IMR-90 (cell line): ENCODE results near the gene KRTAP10-3. TPM values are rescaled to one million over a fixed set of nuclear protein-coding genes. Genes with fewer than 3 reads are reported as not detected.

Experiments used
- polyA plus RNA-seq, 3 experiments: library from polyadenylated mRNA; depleted of rRNA; stranded (reverse); fragments of >200 nt; gene quantifications; 2 replicates each; pipeline ENCODE4 v1.2.3, GENCODE V29; 2012; ENCODE audit warnings: low replicate concordance in 1 of 3
- total RNA-seq: library from RNA; depleted of rRNA; stranded (reverse); fragments of >200 nt; gene quantifications from 2 replicates; pipeline ENCODE4 v1.2.3, GENCODE V29; 2012
- TF ChIP-seq, protein P1 (sequence below): fragments of 150-350 bp; IDR thresholded peaks from 2 replicates; pipeline ENCODE4 v1.6.1; 2016; ENCODE audit warnings: low read depth, mild to moderate bottlenecking, low read length, moderate library complexity, borderline replicate concordance

The KRTAP10-3 gene
- total and polyA plus RNA-seq, 2 of the 4 experiments (the other 2 are of a cell fraction) = not detected

DNA sequence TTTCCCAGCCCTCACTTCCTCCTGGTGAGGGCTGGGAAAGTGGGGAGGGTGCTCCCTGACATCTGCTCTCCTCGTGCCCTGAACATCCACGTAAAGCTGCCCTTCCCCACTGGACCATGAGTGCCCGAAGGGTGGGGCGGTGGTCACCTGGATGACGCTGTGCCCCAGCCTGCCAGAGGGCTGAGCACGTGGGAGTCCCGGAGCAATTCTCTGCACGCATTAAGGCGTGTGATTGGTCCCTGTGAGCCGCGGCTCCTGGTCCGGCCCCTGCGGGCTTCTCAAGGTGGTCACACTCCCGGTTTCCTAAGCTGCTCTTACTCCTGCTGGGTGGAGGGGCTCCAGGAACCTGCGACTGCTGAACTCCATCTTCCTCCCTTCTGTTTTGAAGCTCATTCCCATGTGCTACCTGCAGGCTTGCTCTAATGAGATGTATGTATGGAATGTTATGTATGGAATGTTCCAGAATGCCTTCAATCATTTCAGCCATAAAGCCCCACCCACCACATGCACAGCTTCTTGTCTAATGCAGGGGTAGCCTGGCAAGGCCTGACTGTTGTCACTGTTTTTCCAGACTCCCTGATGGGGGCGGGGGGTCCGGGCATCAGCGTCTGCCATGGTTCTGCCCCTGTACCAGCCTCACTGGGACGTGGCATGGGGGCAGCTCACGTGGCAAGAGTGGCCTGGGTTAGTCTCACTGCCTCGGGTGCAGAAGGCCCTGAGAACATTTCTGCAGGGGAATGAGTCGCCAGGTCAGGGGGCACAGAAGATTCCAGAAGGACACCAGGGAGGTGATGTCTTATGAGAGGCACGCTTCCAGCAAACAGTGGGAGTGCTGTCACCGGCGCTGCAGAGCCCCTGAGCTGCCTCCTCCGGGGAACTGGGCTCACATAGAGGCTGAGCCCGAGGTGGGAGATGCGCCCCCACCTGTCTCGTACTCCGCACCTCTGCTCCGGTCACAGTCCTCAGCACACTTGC lies 38.0 kb downstream of the KRTAP10-3 start (continued):
- TF ChIP-seq, protein P1, sequence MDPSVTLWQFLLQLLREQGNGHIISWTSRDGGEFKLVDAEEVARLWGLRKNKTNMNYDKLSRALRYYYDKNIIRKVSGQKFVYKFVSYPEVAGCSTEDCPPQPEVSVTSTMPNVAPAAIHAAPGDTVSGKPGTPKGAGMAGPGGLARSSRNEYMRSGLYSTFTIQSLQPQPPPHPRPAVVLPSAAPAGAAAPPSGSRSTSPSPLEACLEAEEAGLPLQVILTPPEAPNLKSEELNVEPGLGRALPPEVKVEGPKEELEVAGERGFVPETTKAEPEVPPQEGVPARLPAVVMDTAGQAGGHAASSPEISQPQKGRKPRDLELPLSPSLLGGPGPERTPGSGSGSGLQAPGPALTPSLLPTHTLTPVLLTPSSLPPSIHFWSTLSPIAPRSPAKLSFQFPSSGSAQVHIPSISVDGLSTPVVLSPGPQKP = no peak
